ENCODE measurements around the gene CELF3.
"Not testable (repeated sequence)": the region's sequence is repeated elsewhere in the genome, so short reads cannot be mapped to it uniquely, and the experiment has no call there.

Gene CELF3

GRCh38 chr1:151737026-151737425, 20.4 kb upstream of the CELF3 start:
- Histone ChIP-seq H3K79me2 (ENCODE audit: control insufficient read depth, insufficient read depth, low read length, unreplicated experiment) (no peaks in the 10 kb centered on the region), H3K4me1 (ENCODE audit: control insufficient read depth, insufficient read depth, low read length, unreplicated experiment) (no peaks in the 10 kb centered on the region), H3K27ac (ENCODE audit: low read depth, low read length) (no peak overlapping the region), H3K36me3 (ENCODE audit: insufficient read depth, low read length) (no peaks in the 10 kb centered on the region), H3K4me3 (ENCODE audit: low read depth, low read length) (no peak overlapping the region), H2AFZ (ENCODE audit: low read length, unreplicated experiment) (no peak overlapping the region), H3K27me3 (ENCODE audit: insufficient read depth, low read length) (0 out of 2 replicates have a peak, but pooled peaks cover 3% of the 10 kb centered on the region)

- H3K27me3 ChIP-seq (ENCODE audit: insufficient read depth, low read length); H3K27ac ChIP-seq (ENCODE audit: low read depth, low read length); H3K36me3 ChIP-seq (ENCODE audit: insufficient read depth, low read length); H2AFZ ChIP-seq (ENCODE audit: low read length, unreplicated experiment); H3K79me2 ChIP-seq (ENCODE audit: control insufficient read depth, insufficient read depth, low read length, unreplicated experiment); H3K4me3 ChIP-seq (ENCODE audit: low read depth, low read length); H3K4me1 ChIP-seq (ENCODE audit: control insufficient read depth, insufficient read depth, low read length, unreplicated experiment): not testable (repeated sequence)
Observed at GRCh38 chr1:151733995-151734394, 17.4 kb upstream of the CELF3 start.

- no peak overlapping the region for H3K27ac ChIP-seq (ENCODE audit: low read depth, low read length)
- H3K27me3 ChIP-seq (ENCODE audit: insufficient read depth, low read length): peaks cover 4% of the 10 kb centered on the region; the same call in 1 of the 2 replicates
- peaks cover 3% of the 10 kb centered on the region for H3K4me1 ChIP-seq (ENCODE audit: control insufficient read depth, insufficient read depth, low read length, unreplicated experiment)
- no peaks in the 10 kb centered on the region for H3K36me3 ChIP-seq (ENCODE audit: insufficient read depth, low read length)
- no peak overlapping the region for H3K4me3 ChIP-seq (ENCODE audit: low read depth, low read length)
- H2AFZ ChIP-seq (ENCODE audit: low read length, unreplicated experiment): no peak overlapping the region
- H3K79me2 ChIP-seq (ENCODE audit: control insufficient read depth, insufficient read depth, low read length, unreplicated experiment): no peaks in the 10 kb centered on the region
Observed at GRCh38 chr1:151733126-151733525, 16.5 kb upstream of the CELF3 start.

GRCh38 chr1:151729966-151730291, 13.3 kb upstream of the CELF3 start:
- H3K79me2 ChIP-seq (ENCODE audit: control insufficient read depth, insufficient read depth, low read length, unreplicated experiment): no peaks in the 10 kb centered on the region
- H3K4me1 ChIP-seq (ENCODE audit: control insufficient read depth, insufficient read depth, low read length, unreplicated experiment): peaks cover 3% of the 10 kb centered on the region
- H3K36me3 ChIP-seq (ENCODE audit: insufficient read depth, low read length): no peaks in the 10 kb centered on the region
- H3K4me3 ChIP-seq (ENCODE audit: low read depth, low read length): no peak overlapping the region
- no peak overlapping the region for H2AFZ ChIP-seq (ENCODE audit: low read length, unreplicated experiment)
- no peak overlapping the region for H3K27ac ChIP-seq (ENCODE audit: low read depth, low read length)
- peaks cover 27% of the 10 kb centered on the region for H3K27me3 ChIP-seq (ENCODE audit: insufficient read depth, low read length)

GRCh38 chr1:151729157-151729965, 12.8 kb upstream of the CELF3 start:
- Histone ChIP-seq H3K4me1 (ENCODE audit: control insufficient read depth, insufficient read depth, low read length, unreplicated experiment) (peaks cover 3% of the 10 kb centered on the region), H3K79me2 (ENCODE audit: control insufficient read depth, insufficient read depth, low read length, unreplicated experiment) (no peaks in the 10 kb centered on the region), H2AFZ (ENCODE audit: low read length, unreplicated experiment) (no peak overlapping the region), H3K27ac (ENCODE audit: low read depth, low read length) (no peak overlapping the region), H3K36me3 (ENCODE audit: insufficient read depth, low read length) (no peaks in the 10 kb centered on the region), H3K27me3 (ENCODE audit: insufficient read depth, low read length) (peaks cover 29% of the 10 kb centered on the region), H3K4me3 (ENCODE audit: low read depth, low read length) (no peak overlapping the region)

- H3K27ac ChIP-seq (ENCODE audit: low read depth, low read length): no peak overlapping the region
- peaks cover 38% of the 10 kb centered on the region for H3K27me3 ChIP-seq (ENCODE audit: insufficient read depth, low read length)
- peak overlapping the region; percentile 40 for H2AFZ ChIP-seq (ENCODE audit: low read length, unreplicated experiment)
Observed at GRCh38 chr1:151728151-151729054, 11.8 kb upstream of the CELF3 start.

GRCh38 chr1:151723726-151724370, 7.2 kb upstream of the CELF3 start:
- Histone ChIP-seq H2AFZ (ENCODE audit: low read length, unreplicated experiment) (no peak overlapping the region), H3K36me3 (ENCODE audit: insufficient read depth, low read length) (no peaks in the 10 kb centered on the region), H3K27me3 (ENCODE audit: insufficient read depth, low read length) (peaks cover 74% of the 10 kb centered on the region), H3K27ac (ENCODE audit: low read depth, low read length) (no peak overlapping the region), H3K79me2 (ENCODE audit: control insufficient read depth, insufficient read depth, low read length, unreplicated experiment) (no peaks in the 10 kb centered on the region), H3K4me3 (ENCODE audit: low read depth, low read length) (no peak overlapping the region), H3K4me1 (ENCODE audit: control insufficient read depth, insufficient read depth, low read length, unreplicated experiment) (peaks cover 15% of the 10 kb centered on the region)

More at GRCh38 chr1:151728151-151729054, 11.8 kb upstream of the CELF3 start:
- peaks cover 3% of the 10 kb centered on the region for H3K4me1 ChIP-seq (ENCODE audit: control insufficient read depth, insufficient read depth, low read length, unreplicated experiment)
- peak overlapping the region; percentile 52; the same call in 1 of the 2 replicates for H3K4me3 ChIP-seq (ENCODE audit: low read depth, low read length)
- H3K36me3 ChIP-seq (ENCODE audit: insufficient read depth, low read length): no peaks in the 10 kb centered on the region
- H3K79me2 ChIP-seq (ENCODE audit: control insufficient read depth, insufficient read depth, low read length, unreplicated experiment): no peaks in the 10 kb centered on the region

GRCh38 chr1:151721788-151722510, 5.3 kb upstream of the CELF3 start:
- H3K4me3 ChIP-seq (ENCODE audit: low read depth, low read length): peak overlapping the region; percentile 77
- no peaks in the 10 kb centered on the region for H3K36me3 ChIP-seq (ENCODE audit: insufficient read depth, low read length)
- peak overlapping the region; percentile 48 for H2AFZ ChIP-seq (ENCODE audit: low read length, unreplicated experiment)
- no peak overlapping the region for H3K27ac ChIP-seq (ENCODE audit: low read depth, low read length)
- no peaks in the 10 kb centered on the region for H3K79me2 ChIP-seq (ENCODE audit: control insufficient read depth, insufficient read depth, low read length, unreplicated experiment)
- H3K27me3 ChIP-seq (ENCODE audit: insufficient read depth, low read length): peaks cover 80% of the 10 kb centered on the region
- H3K4me1 ChIP-seq (ENCODE audit: control insufficient read depth, insufficient read depth, low read length, unreplicated experiment): peaks cover 13% of the 10 kb centered on the region

GRCh38 chr1:151720974-151721787, 4.6 kb upstream of the CELF3 start, which contains the start of gene RIIAD1:
RIIAD1 (plus strand) TSS chr1:151721522; CDS start chr1:151721537, 15 bp downstream.
- H3K4me3 ChIP-seq (ENCODE audit: low read depth, low read length): peak within 1 kb of the TSS; percentile 77
- H3K27ac ChIP-seq (ENCODE audit: low read depth, low read length): no peak within 1 kb of the TSS
- peaks cover 13% of the 10 kb centered on the region for H3K4me1 ChIP-seq (ENCODE audit: control insufficient read depth, insufficient read depth, low read length, unreplicated experiment)
- no peaks in the 10 kb centered on the region for H3K79me2 ChIP-seq (ENCODE audit: control insufficient read depth, insufficient read depth, low read length, unreplicated experiment)
- H3K27me3 ChIP-seq (ENCODE audit: insufficient read depth, low read length): peaks cover 80% of the 10 kb centered on the region
- H3K36me3 ChIP-seq (ENCODE audit: insufficient read depth, low read length): no peaks in the 10 kb centered on the region
- H2AFZ ChIP-seq (ENCODE audit: low read length, unreplicated experiment): peak within 1 kb of the TSS; percentile 52

All from ACC112 (cell line).